Measurements from ENCODE around the gene LYPLA2.

- no peak for TF ChIP-seq CTCF (IDR thresholded peaks at IDR 0.05)
- no peak for TF ChIP-seq EZH2 (IDR thresholded peaks at IDR 0.05; ENCODE audit: borderline replicate concordance, insufficient read depth, low read depth, low read length, poor library complexity, severe bottlenecking)
These were observed 8.3 kb downstream of the LYPLA2 start for GRCh38 chr1:23799255-23799569.
